SK-N-SH (cell line): ENCODE measurements around the gene PHOSPHO1. TPM values are rescaled to one million over a fixed set of nuclear protein-coding genes. Genes with fewer than 3 reads are reported as not detected.

Experiments
- CTCF ChIA-PET: fragments of 300-600, 350-600 bp; formaldehyde crosslinking; extraction: SDS; loops from one replicate; lab custom pipeline; 2021; lab: Yijun Ruan, JAX
- POLR2A ChIA-PET: fragments of 350-600 bp; sonication (Branson Sonifier 250); formaldehyde crosslinking; extraction: SDS; loops from one replicate; lab custom pipeline; 2020; ENCODE audit warnings: antibody characterized with exemption, inconsistent platforms; lab: Yijun Ruan, JAX
- DNase-seq: peaks from one replicate; pipeline ENCODE4 v3.0.0; 2012
- H2AFZ ChIP-seq: fragments of 200-600 bp; sonication (generic); 2 replicates; pipeline ENCODE4 v1.8.1; 2016; ENCODE audit warnings: antibody characterized with exemption, mild to moderate bottlenecking, low read depth
- H3F3A ChIP-seq: fragments of 200-600 bp; sonication (generic); replicated peaks from 2 replicates; pipeline ENCODE3; 2016; ENCODE audit warnings: antibody characterized with exemption, mild to moderate bottlenecking; ENCODE audit not compliant: insufficient read depth
- H3K27ac ChIP-seq, 2 experiments: fragments of 200-500 bp in 1 of 2; fragments of 200-600 bp in 1 of 2; sonication (Bioruptor generic) in 1 of 2; sonication (generic), shearing (Covaris generic) in 1 of 2; 2 replicates each; pipeline versions ENCODE4 v1.5.1 to v1.6.1; 2014 to 2016; ENCODE audit warnings: low read depth in 2 of 2, inconsistent platforms in 1 of 2, low read length in 1 of 2, mild to moderate bottlenecking in 1 of 2, mixed read lengths in 1 of 2
- H3K27me3 ChIP-seq: fragments of 200-600 bp; sonication (generic), shearing (Covaris generic); 2 replicates; pipeline ENCODE4 v1.6.1; 2016; ENCODE audit warnings: mixed run types; ENCODE audit not compliant: insufficient read depth
- H3K36me3 ChIP-seq, 2 experiments: fragments of 200-500 bp in 1 of 2; fragments of 200-600 bp in 1 of 2; sonication (Bioruptor generic) in 1 of 2; sonication (generic) in 1 of 2; replicated peaks in 1 of 2; 2 replicates each; pipeline versions ENCODE3 to v1.5.1; 2014 to 2016; ENCODE audit warnings: low read length in 1 of 2, mild to moderate bottlenecking in 1 of 2; ENCODE audit not compliant: insufficient read depth in 2 of 2, control insufficient read depth in 1 of 2
- H3K4me1 ChIP-seq, 2 experiments: fragments of 200-500 bp in 1 of 2; fragments of 200-600 bp in 1 of 2; sonication (Bioruptor generic) in 1 of 2; sonication (generic), shearing (Covaris generic) in 1 of 2; 2 replicates each; pipeline versions ENCODE4 v1.5.1 to v1.6.1; 2014 to 2016; ENCODE audit warnings: low read depth in 1 of 2, low read length in 1 of 2, mixed run types in 1 of 2; ENCODE audit not compliant: insufficient read depth in 2 of 2, control insufficient read depth in 1 of 2
- H3K4me2 ChIP-seq: fragments of 200-600 bp; sonication (generic), shearing (Covaris generic); 2 replicates; pipeline ENCODE4 v1.6.1; 2017; ENCODE audit warnings: mixed run types
- H3K4me3 ChIP-seq, 2 experiments: fragments of 200-500 bp in 1 of 2; fragments of 200-600 bp in 1 of 2; sonication (Bioruptor generic) in 1 of 2; sonication (generic), shearing (Covaris generic) in 1 of 2; 2 replicates each; pipeline versions ENCODE4 v1.5.1 to v1.8.1; 2014 to 2016; ENCODE audit warnings: low read depth in 2 of 2, inconsistent platforms in 1 of 2, low read length in 1 of 2, mild to moderate bottlenecking in 1 of 2, mixed read lengths in 1 of 2, moderate library complexity in 1 of 2
- H3K79me2 ChIP-seq: fragments of 200-600 bp; sonication (generic); 2 replicates; pipeline ENCODE4 v1.8.1; 2017; ENCODE audit warnings: mild to moderate bottlenecking; ENCODE audit not compliant: insufficient read depth
- H3K9ac ChIP-seq: fragments of 200-600 bp; sonication (generic); 2 replicates; pipeline ENCODE4 v1.6.1; 2017; ENCODE audit warnings: mixed run types
- H3K9me2 ChIP-seq: fragments of 200-600 bp; sonication (generic); 2 replicates; pipeline ENCODE4 v1.6.1; 2017; ENCODE audit warnings: mixed run types
- H3K9me3 ChIP-seq: fragments of 200-600 bp; sonication (generic); 2 replicates; pipeline ENCODE4 v1.6.1; 2017; ENCODE audit warnings: mixed run types, mild to moderate bottlenecking, moderate library complexity
- H4K20me1 ChIP-seq: fragments of 200-600 bp; sonication (generic); 2 replicates; pipeline ENCODE4 v1.6.1; 2017; ENCODE audit warnings: mild to moderate bottlenecking, mixed run types; ENCODE audit not compliant: insufficient read depth
- CHD2 ChIP-seq: fragments of 150-350 bp; IDR thresholded peaks from 2 replicates; pipeline ENCODE4 v1.6.1; 2018; ENCODE audit warnings: low read length; ENCODE audit not compliant: partially characterized antibody
- CTCF ChIP-seq: fragments of 200-600 bp; sonication (generic); IDR thresholded peaks from 2 replicates; pipeline ENCODE4 v1.6.1; 2017; ENCODE audit warnings: antibody characterized with exemption, mild to moderate bottlenecking, moderate library complexity
- EP300 ChIP-seq, 2 experiments: IDR thresholded peaks; 2 replicates each; pipeline versions ENCODE4 v1.4.0 to v1.6.1; 2012; ENCODE audit warnings: borderline replicate concordance in 1 of 2, low read depth in 1 of 2, low read length in 1 of 2
- EZH2phosphoT487 ChIP-seq: fragments of 200-600 bp; sonication (generic); IDR thresholded peaks from 2 replicates; pipeline ENCODE4 v1.6.1; 2017; ENCODE audit warnings: low read depth, mixed run types, mild to moderate bottlenecking, antibody characterized with exemption, moderate library complexity, borderline replicate concordance
- FOXJ3 ChIP-seq: sonication (generic); formaldehyde crosslinking; IDR thresholded peaks from 2 replicates; pipeline ENCODE4 v1.5.1; 2020; ENCODE audit warnings: mild to moderate bottlenecking, missing genetic modification reagents
- FOXM1 ChIP-seq: IDR thresholded peaks from 2 replicates; pipeline ENCODE4 v1.4.0; 2012; ENCODE audit warnings: low read depth, mild to moderate bottlenecking
- GABPA ChIP-seq: IDR thresholded peaks from 2 replicates; pipeline ENCODE4 v1.4.0; 2012; ENCODE audit warnings: low read depth, mild to moderate bottlenecking
- GATA2 ChIP-seq: sonication (generic); formaldehyde crosslinking; IDR thresholded peaks from 2 replicates; pipeline ENCODE4 v1.5.0; 2020; ENCODE audit warnings: mild to moderate bottlenecking, missing genetic modification reagents
- JUND ChIP-seq: IDR thresholded peaks from 2 replicates; pipeline ENCODE4 v1.4.0; 2012
- MEF2A ChIP-seq: IDR thresholded peaks from 2 replicates; pipeline ENCODE4 v1.4.0; 2012; ENCODE audit warnings: low read depth, borderline replicate concordance
- MXI1 ChIP-seq: IDR thresholded peaks from 2 replicates; pipeline ENCODE4 v1.6.1; 2012; ENCODE audit warnings: mild to moderate bottlenecking, low read depth, low read length, improper control_type of control experiment
- NFIC ChIP-seq: IDR thresholded peaks from 2 replicates; pipeline ENCODE4 v1.4.0; 2012; ENCODE audit warnings: borderline replicate concordance
- PBX3 ChIP-seq: IDR thresholded peaks from 2 replicates; pipeline ENCODE4; 2012
- POLR2AphosphoS5 ChIP-seq: IDR thresholded peaks from 2 replicates; pipeline ENCODE4 v1.6.1; 2012; ENCODE audit warnings: low read depth, low read length
- RAD21 ChIP-seq: IDR thresholded peaks from 2 replicates; pipeline ENCODE4 v1.6.1; 2012; ENCODE audit warnings: mild to moderate bottlenecking, low read length
- RCOR1 ChIP-seq: fragments of 150-350 bp; IDR thresholded peaks from 2 replicates; pipeline ENCODE4 v1.6.1; 2017; ENCODE audit warnings: antibody characterized with exemption, low read length
- REST ChIP-seq: IDR thresholded peaks from 2 replicates; pipeline ENCODE4 v1.6.1; 2012; ENCODE audit warnings: mild to moderate bottlenecking, low read depth, low read length, moderate library complexity
- RFX5 ChIP-seq: IDR thresholded peaks from 2 replicates; pipeline ENCODE4 v1.6.1; 2012; ENCODE audit warnings: mild to moderate bottlenecking, improper control_type of control experiment, low read length
- RXRA ChIP-seq: IDR thresholded peaks from 2 replicates; pipeline ENCODE4 v1.4.0; 2012; ENCODE audit warnings: low read depth, mild to moderate bottlenecking, borderline replicate concordance
- SIN3A ChIP-seq: IDR thresholded peaks from 2 replicates; pipeline ENCODE4 v1.6.1; 2012; ENCODE audit warnings: low read depth, mild to moderate bottlenecking, low read length, moderate library complexity, borderline replicate concordance
- SMC3 ChIP-seq: IDR thresholded peaks from 2 replicates; pipeline ENCODE4 v1.6.1; 2012; ENCODE audit warnings: low read depth, low read length, improper control_type of control experiment
- TAF1 ChIP-seq: IDR thresholded peaks from 2 replicates; pipeline ENCODE4 v1.6.1; 2012; ENCODE audit warnings: low read depth, mild to moderate bottlenecking, low read length, moderate library complexity, borderline replicate concordance
- TCF12 ChIP-seq: IDR thresholded peaks from 2 replicates; pipeline ENCODE4 v1.4.0; 2012
- TEAD4 ChIP-seq: IDR thresholded peaks from 2 replicates; pipeline ENCODE4 v1.4.0; 2012; ENCODE audit warnings: mild to moderate bottlenecking, borderline replicate concordance; ENCODE audit not compliant: insufficient read depth
- ZBTB33 ChIP-seq: IDR thresholded peaks from 2 replicates; pipeline ENCODE4 v1.4.0; 2012; ENCODE audit warnings: low read depth, borderline replicate concordance
- WGBS: methylation state at CpG from one replicate; pipeline ENCODE4 v1.1.6; 2017; ENCODE audit warnings: low lambda C conversion rate; 5-methylcytosine and 5-hydroxymethylcytosine counted together
- polyA plus RNA-seq, 3 experiments: library from polyadenylated mRNA; depleted of rRNA; stranded (reverse); fragments of >200 nt; gene quantifications; 2 replicates each; pipeline ENCODE4 v1.2.3, GENCODE V29; 2012

The PHOSPHO1 gene
- polyA plus RNA-seq, 1 of the 3 experiments (the other 2 are of a cell fraction) = not detected

- WGBS = 6% methylated on average over 31 of the region's 31 CpGs
- ChIA-PET CTCF (interaction anchor here (0.6 to 8.6 kb wide), 17 partner anchors 8 to 173 kb away, joined by 3 to 105 read pairs (median 3); no protein-coding TSS in a partner anchor), POLR2A (no interaction called here)
- Histone ChIP-seq H3K79me2 (no peaks in the 10 kb centered on the region), H3K4me2 (peak overlapping the region; percentile 35), H3K4me1 (no peaks in the 10 kb centered on the region), H3F3A (peaks cover 3% of the 10 kb centered on the region), H3K9ac (no peak overlapping the region), H3K9me2 (no peaks in the 10 kb centered on the region), H3K4me3 (peak overlapping the region in 1 of 2 experiments; percentile 44; a peak in 3 of 4 replicates), H3K27ac (no peak overlapping the region), H3K27me3 (peaks cover 47% of the 10 kb centered on the region), H2AFZ (no peak overlapping the region), H4K20me1 (no peaks in the 10 kb centered on the region), H3K36me3 (no peaks in the 10 kb centered on the region), H3K9me3 (no peaks in the 10 kb centered on the region)
- TF ChIP-seq TEAD4 = no peak
- no peak for TF ChIP-seq EP300 (IDR thresholded peaks at IDR 0.05; ENCODE audit: borderline replicate concordance in 1 of 2, low read depth in 1 of 2, low read length in 1 of 2)
- TF ChIP-seq PBX3 = no peak
- TF ChIP-seq CHD2 = no peak
- TF ChIP-seq FOXM1 = no peak
- TF ChIP-seq RXRA = no peak
- TF ChIP-seq TCF12 = no peak
- peak; percentile 52 for TF ChIP-seq RAD21
- no peak for TF ChIP-seq MXI1
- no peak for TF ChIP-seq RCOR1
- TF ChIP-seq TAF1 = no peak
- TF ChIP-seq SMC3 = peak; percentile 69
- TF ChIP-seq POLR2AphosphoS5 = no peak
- no peak for TF ChIP-seq RFX5
- TF ChIP-seq GATA2 (CRISPR knock-in tag) = no peak
- TF ChIP-seq MEF2A = no peak
- no peak for TF ChIP-seq GABPA
- peak; percentile 97 for TF ChIP-seq CTCF
- no peak for TF ChIP-seq EZH2phosphoT487
- no peak for TF ChIP-seq REST
- TF ChIP-seq FOXJ3 (CRISPR knock-in tag) = no peak
- TF ChIP-seq NFIC = no peak
- TF ChIP-seq ZBTB33 = no peak
- no peak for TF ChIP-seq SIN3A
- TF ChIP-seq JUND = no peak
- peak; percentile 89 for DNase-seq
These were observed 6.9 kb downstream of the PHOSPHO1 start for GRCh38 chr17:49223517-49224197.
